GDM1 (cell line): ENCODE results near the gene GRIN1.

ENCODE experiments used
- DNase-seq: peaks from one replicate; lab custom pipeline; 2025; lab: John Stamatoyannopoulos, UW

GRIN1 gene

GRCh38 chr9:137165250-137165836 lies 26.4 kb downstream of the GRIN1 start:
- DNase-seq: no peak

DNA sequence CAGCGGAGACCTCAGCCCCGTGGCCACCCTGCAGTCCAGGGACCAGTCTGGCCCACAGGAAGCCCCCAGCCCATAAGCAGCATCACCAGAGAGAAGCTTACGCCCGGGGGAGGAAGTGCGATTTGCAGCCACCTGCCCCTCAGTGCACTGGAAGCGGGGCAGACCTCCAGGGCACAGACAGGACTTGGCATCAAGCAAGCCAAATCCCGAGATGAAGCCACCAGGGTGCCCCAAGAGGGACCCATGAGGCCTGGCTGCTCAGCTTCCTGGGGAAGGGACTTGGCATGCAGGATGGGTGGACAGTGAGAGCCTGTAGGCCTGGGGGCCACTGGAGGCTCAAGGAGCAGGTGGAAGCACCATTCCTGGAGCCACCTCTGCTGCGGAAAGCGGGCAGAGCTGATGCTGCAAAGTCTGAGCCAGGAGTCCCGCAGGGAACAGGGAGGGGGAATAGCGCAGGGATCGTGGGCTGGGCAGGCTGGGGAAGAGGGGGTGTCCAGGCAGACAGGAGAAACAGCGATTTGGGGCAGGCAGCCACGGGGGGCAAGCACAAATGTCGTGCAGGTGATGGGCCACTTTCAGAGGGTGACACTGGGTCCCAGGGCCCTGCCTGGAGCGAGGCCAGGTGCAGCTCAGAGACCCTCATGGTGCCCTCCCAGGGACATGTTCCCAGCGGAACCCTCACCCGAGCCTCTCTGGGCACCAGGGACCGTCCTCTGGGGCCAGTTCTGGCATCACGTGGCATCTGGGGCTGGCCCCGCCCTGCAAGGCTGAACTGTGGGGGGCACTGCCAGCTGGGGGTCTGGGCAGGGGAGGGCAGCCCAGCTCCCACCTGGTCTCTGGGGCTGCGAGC lies 27.7 kb downstream of the GRIN1 start:
- DNase-seq: no peak

DNA sequence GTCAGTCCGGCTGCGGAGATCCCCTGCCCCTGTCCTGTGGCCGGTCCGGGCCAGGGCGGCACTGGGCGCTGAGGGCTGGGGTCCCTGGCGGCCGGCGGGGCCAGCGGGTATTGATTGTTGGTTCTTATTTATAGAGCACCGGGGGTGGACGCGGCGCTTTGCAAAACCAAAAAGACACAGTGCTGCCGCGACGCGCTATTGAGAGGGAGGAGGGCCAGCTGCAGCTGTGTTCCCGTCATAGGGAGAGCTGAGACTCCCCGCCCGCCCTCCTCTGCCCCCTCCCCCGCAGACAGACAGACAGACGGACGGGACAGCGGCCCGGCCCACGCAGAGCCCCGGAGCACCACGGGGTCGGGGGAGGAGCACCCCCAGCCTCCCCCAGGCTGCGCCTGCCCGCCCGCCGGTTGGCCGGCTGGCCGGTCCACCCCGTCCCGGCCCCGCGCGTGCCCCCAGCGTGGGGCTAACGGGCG lies 28.4 kb downstream of the GRIN1 start:
- no peak for DNase-seq

GRCh38 chr9:137167747-137168572 lies 29.0 kb downstream of the GRIN1 start:
- no peak for DNase-seq

GRCh38 chr9:137168573-137168903 lies 29.6 kb downstream of the GRIN1 start:
- DNase-seq: no peak

DNA sequence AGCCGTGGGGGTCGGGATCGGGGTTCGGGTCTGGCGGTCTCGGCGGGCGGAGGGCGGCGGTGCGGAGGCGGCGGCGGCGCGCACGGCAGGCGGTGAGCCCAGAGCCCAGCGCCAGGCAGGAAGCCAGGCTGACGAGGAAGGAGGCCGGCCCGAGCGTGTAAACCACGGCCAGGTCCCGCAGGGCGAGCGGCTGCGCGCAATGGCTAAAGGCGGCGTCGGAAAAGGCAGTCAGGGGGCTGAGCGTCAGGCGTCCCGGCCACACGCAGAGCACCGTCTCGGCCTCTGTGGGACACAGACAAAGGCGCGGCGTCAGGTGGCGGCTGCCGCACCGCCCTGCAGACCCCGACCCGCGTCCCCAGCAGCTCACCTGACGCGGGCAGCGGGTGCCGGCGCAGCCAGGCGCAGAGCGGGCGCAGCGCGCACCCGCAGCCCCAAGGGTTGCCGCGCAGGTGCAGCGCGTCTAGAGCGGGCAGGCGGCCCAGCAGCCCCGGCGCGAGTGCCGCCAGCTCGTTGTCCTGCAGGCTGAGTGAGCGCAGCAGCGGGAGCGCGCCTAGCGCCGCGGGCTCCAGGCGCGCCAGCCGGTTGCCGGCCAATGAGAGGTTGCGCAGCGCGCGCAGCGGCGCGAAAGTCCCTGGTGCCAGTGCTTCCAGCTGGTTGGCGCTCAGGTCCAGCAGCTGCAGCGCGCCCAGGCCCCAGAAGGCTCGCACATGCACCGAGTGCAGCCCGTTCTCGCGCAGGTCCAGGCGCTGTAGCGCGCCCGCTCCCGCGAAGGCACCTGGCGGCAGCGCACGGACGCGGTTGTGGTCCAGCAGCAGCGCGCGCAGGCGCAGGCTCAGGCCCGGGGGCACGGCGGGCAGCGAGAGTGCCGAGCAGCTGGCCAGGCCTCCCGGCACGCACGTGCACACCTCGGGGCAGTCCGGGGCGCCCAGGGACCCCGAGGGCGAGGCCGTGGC lies 30.2 kb downstream of the GRIN1 start:
- no peak for DNase-seq

DNA sequence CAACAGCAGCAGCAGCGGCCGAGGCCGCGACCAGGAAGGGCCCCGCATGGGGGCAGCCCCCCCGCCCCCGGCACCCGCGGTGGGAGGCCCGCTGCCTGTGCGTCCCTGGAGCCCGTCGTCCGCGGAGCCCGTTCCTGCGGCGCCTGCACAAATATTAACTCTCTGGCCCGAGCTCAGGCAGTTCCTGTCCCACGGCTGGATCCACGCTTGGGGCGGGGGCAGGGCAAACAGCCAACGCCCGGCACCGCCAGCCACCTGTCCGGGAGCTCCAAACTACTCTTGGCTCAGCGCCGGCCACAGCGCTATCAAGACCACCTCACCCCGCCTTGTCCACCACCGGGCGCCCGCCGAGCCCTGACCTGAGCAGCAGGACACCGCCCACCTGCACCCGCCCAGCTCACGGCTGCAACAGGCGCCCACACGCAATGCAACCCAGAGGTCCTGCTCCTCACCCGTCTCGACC lies 31.0 kb downstream of the GRIN1 start, which contains the start of gene LRRC26:
Gene LRRC26, minus strand, starts transcription at position 156 of the 463 bp plus-strand sequence. Its CDS starts 108 bp downstream, at position 48.
- DNase-seq: no peak

DNA sequence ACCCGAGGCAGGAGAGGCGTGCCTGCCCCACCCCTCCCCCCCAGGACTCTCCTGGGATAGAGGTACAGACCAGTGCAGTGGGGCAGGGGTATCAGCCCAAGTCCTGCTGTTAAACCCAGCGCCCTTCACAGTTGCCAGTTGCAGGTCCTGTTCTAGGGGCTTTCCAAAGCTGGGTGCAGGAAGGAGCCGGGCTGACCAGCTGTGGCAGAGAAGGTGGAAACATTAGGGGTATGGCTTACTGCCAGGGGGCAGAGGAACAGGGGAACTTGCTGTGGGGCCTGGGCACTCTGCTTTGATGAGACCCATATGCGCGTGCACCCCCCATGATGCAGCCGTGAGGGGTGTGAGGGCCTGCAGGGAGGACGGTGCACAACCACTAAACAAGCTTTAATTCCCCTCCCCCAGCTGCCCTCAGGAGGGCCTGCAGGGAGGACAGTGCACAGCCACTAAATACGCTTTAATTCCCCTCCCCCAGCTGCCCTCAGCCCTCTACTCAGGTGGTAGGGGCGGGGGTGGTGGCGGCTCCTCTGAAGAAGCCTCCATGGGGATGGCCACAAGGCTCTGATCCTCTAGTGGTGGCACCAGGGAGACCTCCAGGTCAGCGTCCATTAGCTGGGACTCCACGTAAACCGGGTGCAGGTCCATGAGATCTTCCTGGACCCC lies 31.7 kb downstream of the GRIN1 start:
- no peak for DNase-seq

DNA sequence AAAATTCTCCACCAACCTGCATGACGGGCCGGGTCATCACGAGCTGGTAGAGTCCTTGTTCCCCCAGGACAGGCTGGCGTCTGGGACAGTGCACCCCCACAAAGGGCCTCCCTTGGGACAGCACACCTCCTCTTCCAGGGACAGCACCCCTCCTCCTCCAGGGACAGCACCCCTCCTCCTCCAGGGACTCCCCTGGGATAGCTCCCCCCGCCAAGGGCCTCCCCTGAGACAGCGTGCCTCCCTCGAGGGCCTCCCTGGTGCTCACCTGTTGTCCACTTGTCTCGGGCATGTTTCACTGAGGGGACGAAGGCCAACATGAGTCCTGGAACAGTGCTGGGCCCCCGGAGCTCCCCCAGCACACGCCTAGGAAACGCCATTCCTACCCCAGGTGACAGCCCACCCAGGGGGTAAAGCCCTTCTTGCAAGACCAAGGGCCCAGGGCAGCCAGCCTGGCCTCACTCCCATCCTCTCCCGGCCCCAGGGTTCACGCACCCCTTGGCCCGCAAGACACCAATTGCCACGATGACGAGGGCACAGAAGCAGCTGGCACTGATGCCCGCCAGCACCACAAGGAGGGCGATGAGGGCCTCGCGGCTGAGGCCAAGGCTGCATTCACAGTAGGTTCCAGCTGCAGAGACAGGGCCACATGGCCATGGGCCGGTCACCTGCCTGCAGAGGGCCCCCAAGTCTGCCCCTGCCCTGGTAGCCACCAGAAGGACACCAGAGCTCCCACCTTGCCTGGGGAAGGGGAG lies 32.4 kb downstream of the GRIN1 start:
- DNase-seq: no peak

- DNase-seq: no peak
Measured at GRCh38 chr9:137172901-137173795, 34.2 kb downstream of the GRIN1 start.

DNA sequence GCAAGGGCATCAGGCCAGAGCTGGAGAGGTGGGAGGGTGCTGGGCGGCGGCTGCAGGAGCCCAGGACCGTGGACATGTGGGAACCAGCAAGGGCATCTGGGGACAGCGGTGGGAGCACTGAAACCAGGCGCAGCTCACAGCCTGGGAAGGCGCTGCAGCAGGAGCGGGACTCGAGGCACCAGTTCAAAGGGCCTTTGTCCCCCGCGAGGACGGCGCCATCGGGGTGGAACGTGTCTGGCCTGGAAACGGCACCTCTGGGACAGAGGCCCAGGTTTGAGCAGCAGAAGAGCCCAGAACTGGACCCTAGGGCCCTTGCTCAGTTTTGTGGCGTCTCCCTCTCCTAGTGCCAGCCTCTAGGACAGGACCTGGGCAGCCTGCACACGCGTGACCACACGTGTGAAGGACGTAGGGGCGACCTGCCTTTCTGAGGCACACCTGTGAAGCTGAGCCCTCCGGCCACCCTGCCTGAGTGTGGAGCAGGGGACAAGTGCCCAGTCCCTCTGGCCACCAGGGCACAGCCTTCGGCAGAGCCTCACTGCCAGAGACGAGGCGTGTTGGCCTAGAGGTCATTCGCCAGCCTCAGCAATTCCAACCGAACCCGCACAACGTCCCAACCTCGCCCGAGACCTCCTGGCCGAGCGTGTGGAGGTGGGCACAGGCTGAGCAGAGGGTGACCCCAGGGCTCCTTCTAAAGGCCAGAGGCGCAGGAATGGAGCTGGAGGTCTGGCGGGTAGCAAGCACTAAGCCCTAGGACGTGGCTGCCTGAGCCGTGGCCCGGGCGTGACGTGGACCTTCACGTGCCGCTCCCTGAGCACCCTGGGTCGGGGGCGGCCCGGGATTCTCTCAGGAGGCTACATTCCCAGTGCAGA lies 35.1 kb downstream of the GRIN1 start:
- DNase-seq: no peak

DNA sequence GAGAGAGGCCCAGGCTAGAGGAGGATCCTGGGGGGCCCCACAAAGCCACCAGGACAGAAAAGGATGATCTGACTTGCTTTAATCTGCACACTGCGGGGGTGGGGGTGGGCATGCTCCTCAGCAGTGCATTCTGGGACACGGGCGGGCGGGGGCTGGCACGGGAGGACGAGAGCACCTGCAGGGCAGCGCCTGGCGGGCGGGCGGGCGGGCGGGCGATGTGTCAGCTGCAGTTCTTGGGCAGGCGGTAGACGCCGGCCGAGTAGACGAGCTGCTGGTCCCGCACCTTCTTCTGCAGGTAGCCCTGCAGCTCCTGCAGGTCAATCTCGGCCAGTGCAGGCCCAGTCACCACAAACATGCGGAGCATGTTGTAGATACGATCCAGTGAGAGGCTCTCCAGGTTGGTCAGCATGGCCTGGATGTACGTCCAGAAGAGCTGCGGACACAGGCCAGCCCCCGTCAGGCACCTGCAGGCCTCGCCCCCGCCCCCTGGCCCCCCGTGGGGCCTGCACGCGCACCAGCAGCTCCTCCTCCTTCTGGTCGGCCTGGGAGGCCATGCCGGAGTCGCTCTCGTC lies 35.9 kb downstream of the GRIN1 start:
- no peak for DNase-seq

DNA sequence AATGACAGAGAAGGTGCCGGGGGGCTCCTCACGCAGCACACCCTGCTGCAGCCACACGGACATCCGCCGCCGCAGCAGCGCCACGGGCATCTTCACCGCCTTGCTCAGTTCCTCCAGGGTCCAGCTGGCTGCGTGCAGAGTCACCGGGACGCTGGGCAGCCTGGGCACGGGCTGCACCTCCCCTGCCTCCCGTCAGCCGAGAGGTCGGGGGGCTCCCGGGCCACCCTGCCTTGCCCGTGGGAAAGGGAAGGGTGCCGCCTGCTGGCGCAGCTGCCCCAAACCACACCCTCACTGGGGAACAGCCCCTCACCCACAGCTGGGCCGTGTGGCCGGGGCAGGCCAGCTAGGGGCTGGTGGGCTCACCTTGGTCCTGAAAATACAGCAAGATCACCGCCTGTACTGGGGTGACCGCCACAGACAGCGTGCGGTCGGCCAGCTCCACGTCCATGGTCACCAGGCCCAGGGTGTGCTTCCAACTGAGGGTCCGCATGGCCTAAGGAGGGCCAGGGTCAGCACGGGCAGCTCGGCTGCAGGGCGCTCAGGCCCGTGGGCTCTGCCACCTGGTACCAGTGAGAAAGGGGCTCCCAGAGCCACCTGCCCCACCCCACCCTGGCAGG lies 36.5 kb downstream of the GRIN1 start:
- no peak for DNase-seq

DNA sequence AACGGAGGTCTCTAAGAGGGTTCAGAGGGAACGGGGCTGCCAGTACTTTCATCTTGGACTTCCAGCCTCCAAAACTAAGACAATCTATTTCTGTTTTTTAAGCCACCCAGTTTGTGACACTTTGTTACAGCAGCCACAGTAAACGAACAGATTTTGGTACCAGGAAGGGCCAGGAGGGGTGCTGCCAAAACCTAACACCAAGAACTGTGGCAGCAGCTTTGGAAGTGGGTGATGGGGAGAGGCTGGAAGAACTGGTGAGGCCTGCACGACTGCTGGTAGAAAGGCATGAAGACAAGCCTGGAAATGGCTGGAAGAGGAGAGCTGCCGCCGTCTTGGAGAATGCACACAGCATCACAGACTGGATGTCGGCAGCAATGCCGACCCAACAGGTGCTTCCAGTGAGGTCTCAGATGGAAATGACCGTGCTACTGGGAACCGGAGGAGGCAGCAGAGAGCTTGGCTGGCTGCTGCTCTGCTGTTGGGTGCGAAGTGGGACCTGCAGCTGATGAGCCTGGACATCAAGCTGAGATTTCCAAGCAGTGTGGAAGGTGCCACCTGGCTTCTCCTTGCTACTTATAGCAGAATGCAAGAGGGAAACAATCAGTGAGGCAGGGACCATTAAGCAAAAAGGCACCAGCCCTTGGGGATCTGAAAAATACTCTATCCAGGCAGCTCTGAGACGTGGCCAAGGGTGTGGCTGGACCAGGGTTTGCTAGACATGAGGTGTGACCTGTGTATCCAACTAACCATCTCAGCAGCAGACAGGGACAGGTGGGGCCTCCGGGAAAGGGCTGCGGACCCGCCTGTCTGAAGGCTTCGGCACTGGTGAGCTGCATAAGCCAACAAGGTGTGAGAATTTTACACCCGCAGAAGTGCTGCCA lies 37.6 kb downstream of the GRIN1 start:
- no peak for DNase-seq

- DNase-seq: no peak
Measured at GRCh38 chr9:137178201-137178938, 39.4 kb downstream of the GRIN1 start.
